ENCODE measurements around the gene IRF4.
"Not testable (repeated sequence)": the region's sequence is repeated elsewhere in the genome, so short reads cannot be mapped to it uniquely, and the experiment has no call there.

IRF4 gene

GRCh38 chr6:423799-424345 is 32.3 kb downstream of the IRF4 start:
- ChIA-PET CTCF (no interaction called here), POLR2A (no interaction called here)
- TF ChIP-seq LEF1 (IDR thresholded peaks at IDR 0.05; ENCODE audit: borderline replicate concordance) (no peak), ZNF384 (IDR thresholded peaks at IDR 0.05) (no peak), NFRKB (IDR thresholded peaks at IDR 0.05) (no peak), ARNT (IDR thresholded peaks at IDR 0.05) (no peak), SP1 (IDR thresholded peaks at IDR 0.05) (no peak), FOXM1 (IDR thresholded peaks at IDR 0.05; ENCODE audit: borderline replicate concordance) (no peak), FOXK2 (IDR thresholded peaks at IDR 0.05) (no peak), PKNOX1 (IDR thresholded peaks at IDR 0.05) (no peak), ELF4 (IDR thresholded peaks at IDR 0.05) (no peak), FOXA1 (IDR thresholded peaks at IDR 0.05) (no peak), BHLHE40 (IDR thresholded peaks at IDR 0.05; ENCODE audit: borderline replicate concordance) (no peak), HDGF (IDR thresholded peaks at IDR 0.05; ENCODE audit: borderline replicate concordance) (no peak), TARDBP (IDR thresholded peaks at IDR 0.05) (no peak), CTBP1 (IDR thresholded peaks at IDR 0.05; ENCODE audit: borderline replicate concordance) (no peak), SUZ12 (IDR thresholded peaks at IDR 0.05) (no peak), L3MBTL2 (conservative IDR thresholded peaks at IDR 0.05) (no peak)
- DNase-seq (ENCODE audit: extremely low spot score): no peak

GRCh38 chr6:424741-425417 is 33.3 kb downstream of the IRF4 start:
- ChIA-PET CTCF (no interaction called here), POLR2A (no interaction called here)
- TF ChIP-seq TARDBP (IDR thresholded peaks at IDR 0.05) (no peak), ARNT (IDR thresholded peaks at IDR 0.05) (no peak), HDGF (IDR thresholded peaks at IDR 0.05; ENCODE audit: borderline replicate concordance) (no peak), L3MBTL2 (conservative IDR thresholded peaks at IDR 0.05) (no peak), SUZ12 (IDR thresholded peaks at IDR 0.05) (no peak), FOXA1 (IDR thresholded peaks at IDR 0.05) (no peak), FOXM1 (IDR thresholded peaks at IDR 0.05; ENCODE audit: borderline replicate concordance) (no peak), BHLHE40 (IDR thresholded peaks at IDR 0.05; ENCODE audit: borderline replicate concordance) (no peak), ELF4 (IDR thresholded peaks at IDR 0.05) (no peak), FOXK2 (IDR thresholded peaks at IDR 0.05) (no peak), CTBP1 (IDR thresholded peaks at IDR 0.05; ENCODE audit: borderline replicate concordance) (no peak), LEF1 (IDR thresholded peaks at IDR 0.05; ENCODE audit: borderline replicate concordance) (no peak), NFRKB (IDR thresholded peaks at IDR 0.05) (no peak), ZNF384 (IDR thresholded peaks at IDR 0.05) (no peak), SP1 (IDR thresholded peaks at IDR 0.05) (no peak), PKNOX1 (IDR thresholded peaks at IDR 0.05) (no peak)
- no peak for DNase-seq (ENCODE audit: extremely low spot score)

- POLR2A ChIA-PET; DNase-seq (ENCODE audit: extremely low spot score); CTCF ChIA-PET: not testable (repeated sequence)
These were observed 33.9 kb downstream of the IRF4 start for GRCh38 chr6:425418-425788.

- CTCF ChIA-PET; POLR2A ChIA-PET; DNase-seq (ENCODE audit: extremely low spot score): not testable (repeated sequence)
These were observed 34.7 kb downstream of the IRF4 start for GRCh38 chr6:426198-426738.

GRCh38 chr6:428047-428603 is 36.6 kb downstream of the IRF4 start:
- no peak for DNase-seq (ENCODE audit: extremely low spot score)
- CTCF ChIA-PET: no interaction called here
- TF ChIP-seq SP1 (IDR thresholded peaks at IDR 0.05): no peak
- no peak for TF ChIP-seq BHLHE40 (IDR thresholded peaks at IDR 0.05; ENCODE audit: borderline replicate concordance)
- no peak for TF ChIP-seq CTBP1 (IDR thresholded peaks at IDR 0.05; ENCODE audit: borderline replicate concordance)
- TF ChIP-seq FOXA1 (IDR thresholded peaks at IDR 0.05): no peak
- no peak for TF ChIP-seq ELF4 (IDR thresholded peaks at IDR 0.05)
- TF ChIP-seq ZNF384 (IDR thresholded peaks at IDR 0.05): no peak
- TF ChIP-seq FOXK2 (IDR thresholded peaks at IDR 0.05): no peak
- TF ChIP-seq L3MBTL2 (conservative IDR thresholded peaks at IDR 0.05): no peak
- TF ChIP-seq TARDBP (IDR thresholded peaks at IDR 0.05): no peak
- no peak for TF ChIP-seq LEF1 (IDR thresholded peaks at IDR 0.05; ENCODE audit: borderline replicate concordance)
- TF ChIP-seq PKNOX1 (IDR thresholded peaks at IDR 0.05): no peak
- no peak for TF ChIP-seq FOXM1 (IDR thresholded peaks at IDR 0.05; ENCODE audit: borderline replicate concordance)
- no peak for TF ChIP-seq HDGF (IDR thresholded peaks at IDR 0.05; ENCODE audit: borderline replicate concordance)
- POLR2A ChIA-PET: no interaction called here

- TF ChIP-seq NFRKB (IDR thresholded peaks at IDR 0.05) (no peak), TARDBP (IDR thresholded peaks at IDR 0.05) (no peak), SUZ12 (IDR thresholded peaks at IDR 0.05) (no peak), FOXA1 (IDR thresholded peaks at IDR 0.05) (no peak), PKNOX1 (IDR thresholded peaks at IDR 0.05) (no peak), HDGF (IDR thresholded peaks at IDR 0.05; ENCODE audit: borderline replicate concordance) (no peak), FOXM1 (IDR thresholded peaks at IDR 0.05; ENCODE audit: borderline replicate concordance) (no peak)
- DNase-seq (ENCODE audit: extremely low spot score): no peak
- CTCF ChIA-PET: no interaction called here
- POLR2A ChIA-PET: no interaction called here
These were observed 38.1 kb downstream of the IRF4 start for GRCh38 chr6:429515-430121.

Measured in HEK293T (cell line).